PC-3 (cell line): ENCODE data around the gene MRGPRX1. TPM values are rescaled to one million over a fixed set of nuclear protein-coding genes. Genes with fewer than 3 reads are reported as not detected.

Experiments used
- ATAC-seq: fragments of 200-7000 bp; cut with Tn5 transposase; 2 replicates; pipeline ENCODE4 v1.9.1; 2020; ENCODE audit warnings: mild to moderate bottlenecking, moderate library complexity
- BruUV-seq: library from RNA; stranded (reverse); fragments of 400-500 nt; replicated peaks from 2 replicates; lab custom pipeline; 2021; lab: Mats Ljungman, UMichigan
- CTCF ChIA-PET: fragments of 300-600 bp; sonication (Branson Sonifier 250); formaldehyde crosslinking; loops from one replicate; lab custom pipeline; 2022; ENCODE audit warnings: antibody characterized with exemption; lab: Charles Lee
- POLR2A ChIA-PET: fragments of 300-600 bp; sonication (Branson Sonifier 250); formaldehyde crosslinking; loops from one replicate; lab custom pipeline; 2022; ENCODE audit warnings: antibody characterized with exemption; ENCODE audit not compliant: unreplicated experiment; lab: Charles Lee
- DNase-seq: peaks from one replicate; pipeline ENCODE4 v3.0.0-alpha.2; 2015
- H2AFZ ChIP-seq: fragments of 300-600 bp; sonication (generic); 2 replicates; pipeline ENCODE4 v1.6.0; 2016; ENCODE audit warnings: antibody characterized with exemption, low read length
- H3F3A ChIP-seq: fragments of 300-600 bp; sonication (generic); one replicate; pipeline ENCODE4 v1.6.0; 2017; ENCODE audit warnings: antibody characterized with exemption, low read length, control low read depth, mild to moderate bottlenecking; ENCODE audit not compliant: unreplicated experiment
- H3K27ac ChIP-seq: fragments of 300-600 bp; sonication (generic); 2 replicates; pipeline ENCODE4 v1.5.1; 2016; ENCODE audit warnings: mild to moderate bottlenecking, low read length
- H3K27me3 ChIP-seq: fragments of 300-600 bp; sonication (generic); 2 replicates; pipeline ENCODE4 v1.6.1; 2016; ENCODE audit warnings: low read length, mixed read lengths
- H3K36me3 ChIP-seq: fragments of 300-600 bp; sonication (generic); 2 replicates; pipeline ENCODE4 v1.6.1; 2016; ENCODE audit warnings: low read depth, mixed run types, low read length, mixed read lengths
- H3K4me1 ChIP-seq: fragments of 300-600 bp; sonication (generic); 2 replicates; pipeline ENCODE4 v1.5.1; 2016; ENCODE audit warnings: low read length; ENCODE audit not compliant: insufficient read depth
- H3K4me2 ChIP-seq: fragments of 300-600 bp; sonication (generic); 2 replicates; pipeline ENCODE4 v1.6.0; 2016; ENCODE audit warnings: low read length
- H3K4me3 ChIP-seq: fragments of 300-600 bp; sonication (generic); 2 replicates; pipeline ENCODE4 v1.5.1; 2016; ENCODE audit warnings: mild to moderate bottlenecking, low read length, mixed read lengths
- H3K79me2 ChIP-seq: fragments of 300-600 bp; sonication (generic); 2 replicates; pipeline ENCODE4 v1.6.1; 2017; ENCODE audit warnings: low read length, mixed read lengths
- H3K9ac ChIP-seq: fragments of 300-600 bp; sonication (generic); 2 replicates; pipeline ENCODE4 v1.6.0; 2016; ENCODE audit warnings: mild to moderate bottlenecking, low read length
- H3K9me2 ChIP-seq: fragments of 300-600 bp; sonication (generic); replicated peaks from 2 replicates; pipeline ENCODE4 v1.6.1; 2016; ENCODE audit warnings: mixed run types, low read length, mixed read lengths
- H3K9me3 ChIP-seq: fragments of 300-600 bp; sonication (generic); 2 replicates; pipeline ENCODE4 v1.6.1; 2016; ENCODE audit warnings: low read length, mixed read lengths
- H4K20me1 ChIP-seq: fragments of 300-600 bp; sonication (generic); 2 replicates; pipeline ENCODE4 v1.6.1; 2016; ENCODE audit warnings: low read length, mixed read lengths
- CTCF ChIP-seq: fragments of 300-600 bp; sonication (generic); conservative IDR thresholded peaks from 2 replicates; pipeline ENCODE4 v1.5.1; 2017; ENCODE audit warnings: antibody characterized with exemption, low read depth, mild to moderate bottlenecking, low read length
- EZH2 ChIP-seq: fragments of 300-600 bp; sonication (generic); IDR thresholded peaks from one replicate; pipeline ENCODE4 v1.6.1; 2017; ENCODE audit warnings: antibody characterized with exemption, mild to moderate bottlenecking, low read length; ENCODE audit not compliant: unreplicated experiment
- EZH2phosphoT487 ChIP-seq: fragments of 300-600 bp; sonication (generic); IDR thresholded peaks from 2 replicates; pipeline ENCODE4 v1.6.1; 2018; ENCODE audit warnings: mild to moderate bottlenecking, antibody characterized with exemption, low read length, borderline replicate concordance
- intact Hi-C: fragments of 100-400 bp; cut with micrococcal nuclease; formaldehyde crosslinking; loops from 2 replicates; pipeline ENCODE4 v1.9.0; 2023
- total RNA-seq: library from RNA; depleted of rRNA; stranded (reverse); fragments of >200 nt; gene quantifications from 2 replicates; pipeline ENCODE4 v1.2.3, GENCODE V29; 2014

MRGPRX1 gene
- total RNA-seq, 1 experiment from 2014 or later, result not detected

- ATAC-seq (no peak), DNase-seq (peak; percentile 6)
- H4K20me1 ChIP-seq, result no peaks in the 10 kb centered on the region
- H3K9ac ChIP-seq, result no peak overlapping the region
- H3K27me3 ChIP-seq, result peaks cover 25% of the 10 kb centered on the region
- intact Hi-C loops, result no loop called here
- H3K4me3 ChIP-seq, result no peak overlapping the region
- no peaks in the 10 kb centered on the region for H3K9me2 ChIP-seq
- no peaks in the 10 kb centered on the region for H3K9me3 ChIP-seq
- no peaks in the 10 kb centered on the region for H3K4me1 ChIP-seq
- TF ChIP-seq EZH2 (no peak), EZH2phosphoT487 (no peak), CTCF (no peak)
- CTCF ChIA-PET, result no interaction called here
- H3F3A ChIP-seq, result no peaks in the 10 kb centered on the region
- no peaks in the 10 kb centered on the region for H3K79me2 ChIP-seq
- no peak overlapping the region for H3K27ac ChIP-seq
- BruUV-seq, result no TSS peak
- no peaks in the 10 kb centered on the region for H3K36me3 ChIP-seq
- H2AFZ ChIP-seq, result no peak overlapping the region
- POLR2A ChIA-PET, result no interaction called here
- no peak overlapping the region for H3K4me2 ChIP-seq
Measured at GRCh38 chr11:18936002-18936673, 3.1 kb downstream of the MRGPRX1 start.

- Histone ChIP-seq H3K9me3 (no peaks in the 10 kb centered on the region), H2AFZ (no peak overlapping the region), H3F3A (no peaks in the 10 kb centered on the region), H3K4me1 (no peaks in the 10 kb centered on the region), H3K79me2 (no peaks in the 10 kb centered on the region), H3K27me3 (peaks cover 39% of the 10 kb centered on the region), H4K20me1 (no peaks in the 10 kb centered on the region), H3K9me2 (no peaks in the 10 kb centered on the region), H3K4me2 (no peak overlapping the region), H3K9ac (no peak overlapping the region), H3K4me3 (no peak overlapping the region), H3K27ac (no peak overlapping the region), H3K36me3 (no peaks in the 10 kb centered on the region)
- ATAC-seq (no peak), DNase-seq (no peak)
- ChIA-PET CTCF (no interaction called here), POLR2A (no interaction called here)
- intact Hi-C loops, result no loop called here
- BruUV-seq, result no TSS peak
- TF ChIP-seq EZH2, result no peak
- no peak for TF ChIP-seq EZH2phosphoT487
- no peak for TF ChIP-seq CTCF
Measured at GRCh38 chr11:18934195-18934814, 4.9 kb downstream of the MRGPRX1 start.
